HS-27A (cell line): ENCODE measurements around the gene TMEM51.

Source experiments
- DNase-seq: peaks from one replicate; pipeline ENCODE4 v3.0.0-alpha.2; 2012; ENCODE audit warnings: low read depth, missing footprints

Gene TMEM51

DNA sequence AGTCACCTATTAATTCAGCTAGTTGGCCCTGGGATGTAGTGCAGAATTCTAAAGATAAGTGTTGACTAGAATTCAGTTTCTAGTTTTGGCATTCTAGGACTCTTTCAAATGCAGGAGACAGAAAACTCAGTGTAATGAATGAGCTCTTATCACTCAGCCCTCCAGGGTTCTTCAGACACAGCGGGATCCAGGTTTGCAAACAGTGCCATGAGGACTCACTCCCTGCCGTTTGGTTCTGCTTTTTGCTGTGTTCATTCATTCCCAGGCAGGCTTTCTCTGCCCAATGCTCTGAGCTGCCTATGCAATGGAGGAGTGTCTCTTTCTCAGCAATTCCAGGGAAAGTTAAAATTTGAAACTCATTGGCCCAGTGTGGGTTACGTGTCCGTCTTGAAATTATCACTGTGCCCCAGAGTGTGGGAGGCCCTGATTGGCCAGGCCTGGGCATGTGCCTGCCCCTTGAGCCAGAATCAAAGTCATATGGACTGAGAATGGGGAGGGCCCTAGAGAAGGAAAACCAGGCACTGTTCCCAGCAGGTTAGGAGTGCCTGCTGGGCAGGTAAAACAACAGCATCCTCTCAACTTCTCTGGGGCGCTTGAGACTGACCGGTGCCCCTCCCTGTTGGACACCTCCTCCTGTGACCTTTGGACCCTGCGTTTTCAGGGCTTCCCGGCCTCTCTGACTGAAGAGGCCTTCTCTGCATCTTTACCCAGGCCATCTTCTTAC is 43.4 kb downstream of the TMEM51 start:
- no peak for DNase-seq

DNA sequence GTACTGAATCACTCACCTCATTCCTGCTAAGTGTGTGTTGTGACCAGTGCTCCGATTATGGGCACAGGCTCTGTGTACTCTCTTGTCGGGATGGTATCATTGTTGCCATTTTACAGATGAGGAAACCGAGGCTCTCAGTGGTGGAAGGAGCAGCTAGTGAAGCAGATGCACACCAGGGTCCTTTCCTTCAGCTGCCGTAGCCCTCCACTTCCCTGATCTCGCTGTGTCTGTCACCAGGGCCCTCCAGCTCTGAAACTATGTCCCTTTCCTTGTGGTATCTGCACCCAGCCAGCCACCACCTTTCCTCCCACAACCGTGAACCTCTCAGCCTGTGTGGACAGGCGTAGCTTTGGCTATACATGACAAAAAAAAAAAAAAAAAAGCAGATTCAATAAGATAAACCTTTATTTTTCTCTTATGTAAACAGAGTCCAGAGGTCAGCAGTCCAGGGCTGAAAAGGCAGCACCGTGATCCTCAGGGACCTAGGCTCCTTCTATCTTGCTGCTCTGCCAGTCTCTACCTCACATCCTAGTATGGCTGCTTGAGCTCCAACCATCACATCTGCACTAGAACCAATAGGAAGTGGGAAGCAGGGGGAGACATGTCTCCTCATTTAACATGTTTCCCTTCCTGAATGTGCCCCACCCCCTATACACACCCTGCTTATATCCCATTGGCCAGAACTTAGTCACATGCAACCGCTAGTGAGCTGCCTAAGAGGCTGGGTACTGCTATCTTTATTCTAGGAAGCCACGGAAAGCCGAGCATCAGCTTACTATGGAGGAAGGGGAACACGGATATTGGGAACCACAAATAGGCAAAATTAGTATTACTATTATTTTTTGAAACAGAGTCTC is 44.3 kb downstream of the TMEM51 start:
- DNase-seq: no peak

DNA sequence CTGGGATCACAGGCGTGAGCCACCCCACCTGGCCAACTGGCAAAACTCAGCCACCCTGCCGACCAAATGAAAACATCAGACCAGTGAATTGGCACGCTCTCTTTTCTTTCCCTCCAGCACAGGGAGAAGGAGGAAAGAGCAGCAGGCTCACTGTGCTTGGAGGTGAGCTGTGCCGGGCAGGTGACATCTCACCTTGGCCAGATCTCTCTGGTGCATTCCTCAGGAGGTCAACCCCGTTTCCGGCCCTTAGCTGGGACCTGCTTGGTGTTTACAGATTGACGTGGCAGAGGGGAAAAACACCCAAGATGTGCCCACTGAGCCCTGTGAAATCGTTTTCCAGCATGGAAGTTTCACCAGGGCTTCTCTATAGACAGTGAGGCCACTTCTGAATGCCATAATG is 45.1 kb downstream of the TMEM51 start:
- DNase-seq: no peak

DNA sequence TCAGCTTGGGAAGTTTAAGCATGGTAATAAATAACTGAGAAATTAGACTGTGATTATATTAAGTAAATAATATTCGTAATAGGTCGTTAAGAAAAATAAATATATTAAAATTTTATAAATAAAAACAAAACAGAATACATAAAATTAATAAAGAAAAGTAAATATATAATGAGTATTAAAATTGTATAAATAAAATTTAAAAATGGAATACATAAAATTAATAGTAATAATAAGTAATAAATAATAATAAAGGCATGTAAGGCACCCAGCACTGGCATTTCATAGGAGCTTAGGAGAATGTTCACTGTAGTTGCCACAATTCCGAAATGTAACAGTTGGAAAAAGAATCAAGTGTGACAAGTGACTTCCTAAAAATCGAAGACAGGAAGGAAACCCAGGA is 47.7 kb downstream of the TMEM51 start:
- no peak for DNase-seq

DNA sequence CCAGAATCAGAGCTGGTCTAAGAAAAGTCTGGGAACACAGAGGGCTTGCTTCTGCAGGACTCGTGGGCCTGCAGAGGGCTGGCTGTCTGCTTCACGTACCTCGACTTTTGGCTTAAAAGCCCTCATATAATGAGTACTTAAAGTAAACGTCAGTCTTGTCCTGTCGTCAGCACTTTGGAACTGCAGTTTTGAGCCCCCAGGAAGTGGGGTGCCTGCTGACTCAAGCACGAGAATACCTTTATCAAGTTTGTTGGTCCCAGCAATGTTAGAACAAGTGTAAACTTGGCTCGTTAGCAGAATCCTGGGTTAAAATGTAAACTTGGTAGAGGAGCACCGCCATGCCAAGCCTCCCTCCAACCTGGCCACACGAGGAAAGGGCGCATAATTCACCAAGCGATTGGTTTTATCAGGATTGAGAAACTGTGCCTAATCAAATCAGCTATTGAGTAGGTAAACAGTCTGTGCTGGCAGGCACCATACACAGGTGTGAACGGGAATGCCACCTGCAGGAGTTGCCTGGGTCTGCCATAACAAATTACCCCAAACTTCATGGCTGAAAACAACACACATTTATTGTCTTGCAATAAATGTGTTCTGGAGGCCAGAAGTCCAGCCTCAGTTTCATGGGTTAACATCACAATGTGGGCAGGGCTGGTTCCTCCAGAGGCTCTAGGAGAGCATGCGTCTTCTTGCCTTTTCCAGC is 48.5 kb downstream of the TMEM51 start:
- DNase-seq: no peak

DNA sequence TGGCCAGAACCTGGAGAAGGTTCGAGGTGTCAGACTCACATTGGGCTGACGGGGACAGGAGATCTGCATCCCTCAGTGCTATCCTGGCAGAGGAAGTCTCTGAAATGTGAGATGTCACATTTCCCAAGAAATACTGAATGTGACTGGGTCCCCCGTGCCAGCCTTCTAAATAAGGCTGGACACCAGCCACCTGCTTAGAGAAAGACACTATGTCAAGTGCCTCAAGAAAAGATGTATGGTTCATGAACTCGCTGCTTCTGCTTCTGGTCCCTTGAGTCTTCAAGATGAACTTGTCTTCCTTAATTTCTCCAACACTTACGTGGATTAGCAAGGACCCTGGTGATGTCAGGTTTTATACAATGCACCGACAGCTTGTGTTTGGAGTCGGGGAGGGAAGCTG is 51.4 kb downstream of the TMEM51 start:
- no peak for DNase-seq

DNA sequence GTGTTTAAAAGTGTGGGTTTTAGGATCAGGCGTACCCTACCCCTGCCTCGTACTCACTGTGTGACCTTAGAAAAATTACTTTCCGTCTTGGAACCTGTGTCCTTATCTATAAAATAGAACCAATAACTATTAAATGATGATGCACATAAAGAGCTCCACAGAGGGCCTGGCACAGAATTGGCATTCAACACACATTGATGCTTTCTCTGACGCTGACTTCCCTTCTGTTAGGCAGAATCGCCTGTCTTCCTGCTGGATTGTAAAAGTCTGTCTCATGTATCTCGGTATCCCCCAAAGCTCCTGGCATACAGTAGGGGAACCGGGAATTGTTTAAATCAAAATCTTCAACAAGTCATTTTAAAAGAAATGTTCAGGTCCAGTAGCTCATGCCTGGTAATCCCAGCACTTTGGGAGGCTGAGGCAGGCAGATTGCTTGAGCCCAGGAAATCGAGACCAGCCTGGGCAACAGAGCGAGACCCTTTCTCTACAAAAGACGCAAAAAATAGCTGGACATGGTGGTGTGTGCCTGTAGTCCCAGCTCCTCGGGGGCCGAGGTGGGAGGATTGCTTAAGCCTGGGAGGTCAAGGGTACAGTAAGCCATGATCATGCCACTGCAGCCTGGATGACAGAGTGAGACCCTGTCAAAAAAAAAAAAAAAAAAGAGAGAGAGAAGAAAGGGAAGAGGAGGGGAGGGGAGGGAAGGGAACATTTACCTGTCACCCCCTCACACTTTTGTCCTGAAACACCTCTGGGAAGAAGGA is 52.2 kb downstream of the TMEM51 start:
- no peak for DNase-seq

DNA sequence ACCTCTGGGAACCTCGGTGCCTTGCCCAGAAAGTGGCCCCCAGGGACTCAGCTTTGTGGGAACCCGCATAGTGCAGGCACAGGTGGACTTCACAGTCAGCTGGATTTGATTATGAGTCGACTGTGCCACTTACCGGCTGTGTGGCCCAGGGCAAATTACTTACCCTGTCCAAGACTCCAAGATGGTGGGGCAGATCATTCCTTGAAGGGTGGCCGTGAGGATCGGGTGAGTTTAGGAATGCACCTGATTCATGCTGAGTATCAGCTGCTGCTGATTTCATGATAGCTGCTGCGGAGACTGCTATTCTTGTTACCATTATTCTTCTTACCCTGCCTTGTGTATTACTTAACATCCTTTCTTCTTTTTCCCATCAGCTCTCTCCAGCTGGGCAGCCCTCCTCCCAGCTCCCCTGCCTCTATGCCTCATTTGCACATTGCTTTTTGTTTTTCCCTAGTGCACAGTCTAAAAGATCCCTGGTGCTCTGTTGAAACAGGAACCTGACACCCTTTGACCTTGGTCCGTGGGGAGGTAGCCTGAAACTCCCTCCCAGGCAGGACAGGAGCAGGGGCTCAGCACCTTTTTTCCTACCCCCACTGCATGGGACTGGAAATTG is 53.0 kb downstream of the TMEM51 start:
- no peak for DNase-seq

DNA sequence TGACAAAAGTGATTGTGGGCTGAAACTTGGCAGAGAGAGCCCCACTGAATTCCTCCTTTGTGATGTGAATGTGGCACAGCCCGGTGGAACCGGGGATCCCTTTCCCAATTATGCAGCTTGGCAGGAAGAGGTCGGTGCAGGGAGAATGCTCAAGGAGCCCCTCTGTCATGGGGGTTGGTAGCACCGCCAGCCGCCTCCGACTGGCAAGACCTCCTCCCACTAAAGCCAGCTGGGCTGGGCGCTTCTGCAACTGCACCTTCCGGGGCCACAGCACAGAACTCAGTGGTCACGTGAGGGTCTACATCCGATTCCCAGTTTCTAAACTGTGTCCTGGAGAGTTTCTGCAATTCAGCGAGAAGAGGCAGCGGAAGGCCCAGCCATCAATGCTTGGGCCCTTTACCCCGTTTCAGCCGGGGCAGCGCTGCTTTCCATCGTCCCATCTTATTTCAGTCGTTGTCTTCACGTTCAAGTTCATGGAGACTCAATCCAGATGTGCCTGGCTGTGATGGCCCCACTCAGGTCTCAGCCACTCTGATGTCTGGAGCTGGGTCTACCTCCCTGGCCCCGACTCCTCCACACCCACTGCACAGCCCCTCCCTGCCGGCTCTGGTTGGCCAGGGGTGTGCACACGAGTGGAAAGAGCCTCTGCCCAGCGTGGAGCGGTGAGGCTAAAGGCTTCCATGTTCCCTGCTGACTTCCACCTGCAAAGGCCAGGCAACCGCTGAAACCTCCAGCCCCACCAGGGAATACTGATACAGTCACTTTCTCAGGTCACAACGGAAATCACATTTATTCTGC is 53.7 kb downstream of the TMEM51 start:
- DNase-seq: no peak

DNA sequence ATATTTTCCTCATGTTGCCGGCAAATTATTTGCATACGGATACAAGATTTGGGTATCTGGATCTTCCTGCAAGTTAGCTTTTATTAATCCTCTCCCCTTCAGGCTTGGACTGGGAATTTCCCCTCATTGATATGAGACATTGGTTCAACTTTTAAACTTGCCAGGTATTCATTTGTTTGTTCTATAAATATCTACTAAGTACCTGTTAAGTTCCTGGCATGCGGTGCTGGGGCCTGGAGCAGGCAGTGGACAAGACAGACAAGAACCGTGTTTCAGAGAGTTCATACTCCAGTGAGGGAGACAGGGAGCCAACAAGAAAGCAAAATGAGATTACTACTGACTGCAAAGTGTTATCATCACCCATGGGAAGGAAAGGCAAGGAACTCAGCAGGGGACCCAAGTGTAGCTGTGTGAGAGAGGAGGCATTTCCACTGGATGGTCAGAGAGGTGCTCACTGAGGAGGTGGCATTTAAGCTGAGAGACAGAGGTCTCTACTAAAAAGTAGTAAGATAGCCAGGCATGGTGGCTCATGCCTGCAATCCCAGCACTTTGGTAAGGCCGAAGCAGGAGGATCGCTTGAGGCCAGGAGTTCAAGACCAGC is 54.4 kb downstream of the TMEM51 start:
- no peak for DNase-seq

DNA sequence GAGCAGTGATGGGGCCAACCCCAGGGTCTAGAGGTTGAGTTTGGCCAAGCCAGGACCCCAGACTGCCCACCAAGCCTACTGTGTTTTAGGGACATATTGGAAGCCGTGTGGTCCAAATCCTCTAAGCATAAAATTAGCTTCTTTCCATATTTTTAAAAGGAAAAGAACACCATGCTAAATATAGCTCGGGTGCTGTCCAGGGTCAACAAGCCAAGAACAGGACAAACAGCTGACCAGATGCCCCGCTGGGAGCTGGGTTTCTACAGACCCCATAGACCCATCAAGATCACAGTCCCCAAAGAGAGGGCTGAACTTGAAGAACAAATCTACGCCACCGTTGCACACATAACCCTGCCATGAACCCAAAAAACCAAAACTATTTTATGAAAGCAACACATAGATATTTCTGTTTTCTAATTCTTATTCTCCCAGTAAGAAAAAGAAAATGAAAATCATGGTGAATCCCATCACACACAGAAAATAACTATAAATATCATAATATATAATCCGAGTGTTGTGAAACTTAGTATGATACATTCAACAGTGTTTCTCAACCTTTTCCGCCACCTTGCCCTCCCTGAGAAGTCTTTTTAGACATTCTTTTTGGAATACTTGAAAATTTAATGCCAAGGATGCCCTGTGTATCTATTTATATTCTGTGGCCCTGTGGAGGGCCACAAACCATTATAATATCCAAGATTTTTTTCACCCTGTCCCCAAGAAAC is 57.3 kb downstream of the TMEM51 start:
- no peak for DNase-seq

DNA sequence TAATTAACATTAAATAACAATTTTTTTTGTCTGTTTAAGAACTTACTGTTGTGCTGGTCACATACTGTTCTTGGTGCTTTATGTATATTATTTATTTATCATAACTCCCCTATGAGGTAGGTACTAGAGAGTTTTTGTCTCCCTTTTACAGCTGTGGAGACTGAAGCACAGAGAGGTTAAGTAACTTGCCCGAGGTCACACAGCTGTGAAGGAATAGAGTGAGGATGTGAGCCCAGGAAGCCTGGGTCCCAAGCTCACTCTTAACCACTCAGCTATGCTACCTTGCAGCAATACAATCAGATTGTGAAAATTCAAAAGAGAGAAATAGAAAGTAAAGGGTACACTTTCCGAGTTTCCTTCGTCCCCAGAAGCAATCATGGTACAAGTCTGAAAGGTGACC is 57.9 kb downstream of the TMEM51 start:
- no peak for DNase-seq

DNA sequence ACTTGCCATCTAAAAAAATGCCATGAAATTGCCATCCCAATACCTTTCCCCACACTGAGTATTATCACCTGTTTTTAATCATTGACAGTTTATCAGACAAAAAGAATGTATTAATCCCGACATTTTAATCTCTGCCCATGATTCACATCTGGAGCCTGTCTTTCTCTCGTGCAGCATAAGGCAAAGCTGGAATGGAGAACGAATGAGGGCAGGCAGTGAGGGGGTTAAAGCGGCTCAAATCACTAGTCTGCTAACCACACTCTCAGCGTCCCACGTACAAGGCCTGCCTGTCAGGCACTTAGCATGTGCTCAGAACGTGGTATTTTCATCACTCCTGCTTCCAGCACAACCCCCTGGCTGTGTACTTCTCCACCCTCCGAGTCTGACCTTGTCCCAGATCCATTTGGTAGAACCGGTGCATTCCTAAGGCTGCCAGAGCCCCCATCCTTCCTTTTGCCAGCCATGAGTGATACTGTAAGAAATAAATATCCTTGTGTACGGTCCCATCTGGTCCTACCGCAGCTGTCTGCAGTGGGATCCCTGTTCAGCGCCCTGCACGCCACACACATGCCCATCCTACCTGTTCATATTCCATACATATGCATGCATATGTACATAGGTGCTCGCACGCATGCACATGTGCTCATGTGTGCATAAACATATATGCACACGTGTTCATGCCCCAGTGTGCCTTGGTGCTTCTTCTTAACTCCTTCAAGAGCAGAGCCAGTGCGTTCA is 58.8 kb downstream of the TMEM51 start:
- DNase-seq: no peak

DNA sequence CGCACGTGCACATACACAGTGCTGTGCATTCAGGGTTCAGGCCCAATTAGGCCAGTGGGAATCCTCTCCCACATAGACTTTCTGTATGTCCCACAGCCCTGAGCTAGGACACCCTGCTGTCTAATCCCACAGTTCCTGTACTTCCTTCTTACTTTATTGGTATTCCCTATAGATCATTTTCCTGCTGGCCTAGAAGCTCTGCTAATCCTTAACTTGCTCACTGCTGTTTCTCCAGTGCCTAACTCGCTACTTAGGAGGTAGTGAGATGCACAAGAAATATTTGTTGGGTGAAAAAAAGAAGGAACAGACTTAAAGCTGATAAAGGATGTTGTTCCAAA is 59.4 kb downstream of the TMEM51 start:
- DNase-seq: no peak

DNA sequence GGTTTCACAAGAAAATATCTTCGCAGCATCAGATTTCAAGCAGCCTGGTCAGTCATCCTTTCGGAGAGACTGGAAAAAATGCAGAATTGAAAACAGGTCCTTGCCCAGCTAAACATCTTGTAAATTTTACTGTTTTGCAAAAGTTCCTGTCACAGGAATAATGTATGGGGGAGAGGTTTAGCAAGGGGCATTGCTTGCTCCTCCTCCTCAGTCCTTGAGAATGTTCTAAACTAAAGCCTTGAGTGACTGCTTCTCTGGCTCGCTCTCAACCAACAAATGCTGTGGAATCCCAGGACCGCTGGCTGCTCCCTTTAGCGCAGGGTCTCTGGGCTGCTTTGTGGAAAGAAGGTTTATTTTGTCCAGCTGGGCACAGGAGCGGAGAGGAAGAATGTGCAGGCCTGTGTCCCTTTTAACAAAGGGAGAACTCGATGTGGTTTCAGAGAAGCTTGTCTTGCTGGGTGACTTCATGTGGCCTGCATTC is 59.8 kb downstream of the TMEM51 start:
- DNase-seq: no peak

DNA sequence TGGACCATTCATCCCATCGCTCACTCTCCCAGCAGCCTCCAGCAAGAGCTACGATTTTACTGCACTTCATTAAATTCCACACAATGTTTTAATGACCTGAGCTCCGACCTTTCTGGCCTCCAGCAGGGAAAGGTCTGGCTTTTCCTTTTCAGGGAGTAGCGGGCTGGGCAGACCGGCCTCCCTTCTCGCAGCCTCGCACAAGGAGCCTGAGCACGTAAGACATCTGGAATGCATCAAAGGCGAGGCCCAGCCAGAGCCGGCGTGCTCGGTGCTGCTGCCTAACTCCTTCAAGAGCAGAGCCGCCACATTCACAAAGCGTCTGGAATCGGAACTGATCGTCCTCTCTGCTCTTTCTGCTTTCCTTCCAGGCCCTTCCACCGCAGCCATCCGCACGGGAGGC is 61.0 kb downstream of the TMEM51 start:
- no peak for DNase-seq

DNA sequence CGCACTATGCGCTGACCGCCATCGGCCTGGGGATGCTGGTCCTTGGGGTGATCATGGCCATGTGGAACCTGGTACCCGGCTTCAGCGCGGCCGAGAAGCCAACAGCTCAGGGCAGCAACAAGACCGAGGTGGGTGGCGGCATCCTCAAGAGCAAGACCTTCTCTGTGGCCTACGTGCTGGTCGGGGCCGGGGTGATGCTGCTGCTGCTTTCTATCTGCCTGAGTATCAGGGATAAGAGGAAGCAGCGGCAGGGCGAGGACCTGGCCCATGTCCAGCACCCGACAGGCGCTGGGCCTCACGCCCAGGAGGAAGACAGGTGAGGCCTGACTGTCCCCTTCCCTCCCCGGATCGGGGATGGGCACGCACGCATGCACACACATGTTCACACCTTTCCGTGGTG is 61.6 kb downstream of the TMEM51 start:
- no peak for DNase-seq

DNA sequence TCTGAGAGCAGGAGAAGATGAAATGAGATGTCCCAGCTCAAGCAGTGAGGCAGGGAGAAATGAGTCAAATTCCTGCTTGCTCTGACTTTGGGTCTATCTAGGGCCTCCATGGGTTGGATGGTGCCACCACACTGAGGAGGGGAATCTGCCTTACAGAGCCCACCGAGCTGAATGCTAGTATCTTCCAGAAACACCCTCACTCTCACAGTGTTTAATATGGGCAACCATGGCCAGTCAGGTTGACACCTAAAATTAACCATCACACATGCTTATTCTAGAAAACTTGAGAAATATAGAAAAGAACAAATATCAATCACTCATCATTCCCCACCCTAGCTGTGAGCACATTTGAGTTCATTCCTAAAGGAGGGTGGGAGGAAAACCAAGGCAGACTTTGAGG is 64.1 kb downstream of the TMEM51 start:
- no peak for DNase-seq
